Effector CD8-positive, alpha-beta T cell (primary cell): Measurements from ENCODE around the gene TMEM143.
"Not testable (repeated sequence)": the region's sequence is repeated elsewhere in the genome, so short reads cannot be mapped to it uniquely, and the experiment has no call there.

Experiments used
- DNase-seq: peaks from one replicate; lab custom pipeline; 2025; lab: John Stamatoyannopoulos, UW

TMEM143 gene

GRCh38 chr19:48391100-48392005, 27.6 kb upstream of the TMEM143 start, which contains the start of gene KDELR1:
Gene KDELR1 (minus strand): TSS chr19:48391551. CDS start chr19:48391358, 193 bp downstream.
- DNase-seq, result peak; percentile 58

- DNase-seq, result peak; percentile 31
These were observed 26.7 kb upstream of the TMEM143 start for GRCh38 chr19:48390188-48391099.

- no peak for DNase-seq
These were observed 23.2 kb upstream of the TMEM143 start for GRCh38 chr19:48386981-48387380.

GRCh38 chr19:48385461-48386087, 21.8 kb upstream of the TMEM143 start:
- DNase-seq, result no peak

GRCh38 chr19:48382286-48382685, 18.5 kb upstream of the TMEM143 start:
- DNase-seq, result no peak

GRCh38 chr19:48381178-48381950, 17.6 kb upstream of the TMEM143 start:
- no peak for DNase-seq

GRCh38 chr19:48379058-48379457, 15.3 kb upstream of the TMEM143 start:
- no peak for DNase-seq

GRCh38 chr19:48378194-48378570, 14.4 kb upstream of the TMEM143 start:
- DNase-seq, result no peak

- no peak for DNase-seq
These were observed 9.8 kb upstream of the TMEM143 start for GRCh38 chr19:48373567-48373966.

GRCh38 chr19:48372904-48373303, 9.2 kb upstream of the TMEM143 start:
- no peak for DNase-seq

- DNase-seq, result not testable (repeated sequence)
These were observed 8.0 kb upstream of the TMEM143 start for GRCh38 chr19:48371771-48372170.

GRCh38 chr19:48371367-48371766, 7.6 kb upstream of the TMEM143 start:
- DNase-seq, result no peak

GRCh38 chr19:48370955-48371354, 7.2 kb upstream of the TMEM143 start:
- no peak for DNase-seq

- no peak for DNase-seq
These were observed 5.2 kb upstream of the TMEM143 start for GRCh38 chr19:48368936-48369335.

GRCh38 chr19:48367855-48368254, 4.1 kb upstream of the TMEM143 start:
- DNase-seq, result no peak

- no peak for DNase-seq
These were observed 1.9 kb upstream of the TMEM143 start for GRCh38 chr19:48365602-48366001.

- DNase-seq, result no peak
These were observed 1.0 kb upstream of the TMEM143 start for GRCh38 chr19:48364598-48365348.

- peak; percentile 44 for DNase-seq
These were observed 285 bp downstream of the TMEM143 start for GRCh38 chr19:48363500-48363809.

GRCh38 chr19:48362716-48363499, 832 bp downstream of the TMEM143 start:
- peak; percentile 83 for DNase-seq

GRCh38 chr19:48361912-48362311, 1.8 kb downstream of the TMEM143 start:
- no peak for DNase-seq
